HepG2 (cell line): ENCODE data around the gene STAT4. TPM values are rescaled to one million over a fixed set of nuclear protein-coding genes. Genes with fewer than 3 reads are reported as not detected.

Experiments
- ATAC-seq: fragments of 200-7000 bp; cut with Tn5 transposase; 3 replicates; pipeline ENCODE4 v1.9.1; 2020; ENCODE audit warnings: mild to moderate bottlenecking, moderate library complexity
- BruUV-seq: library from RNA; stranded (reverse); fragments of 400-500 nt; replicated peaks from 2 replicates; lab custom pipeline; 2021; lab: Mats Ljungman, UMichigan
- CTCF ChIA-PET: fragments of 300-600 bp; formaldehyde crosslinking; extraction: SDS; loops from one replicate; lab custom pipeline; 2021; ENCODE audit warnings: low total read pairs, inconsistent platforms, low intra/inter-chr PET ratio; lab: Yijun Ruan, JAX
- POLR2A ChIA-PET: fragments of 350-600 bp; sonication (Branson Sonifier 250); formaldehyde crosslinking; loops from one replicate; lab custom pipeline; 2020; ENCODE audit warnings: antibody characterized with exemption, inconsistent platforms; lab: Yijun Ruan, JAX
- DNase-seq: peaks from one replicate; pipeline ENCODE4 v3.0.0-alpha.2; 2015; ENCODE audit warnings: low spot score
- FAIRE-seq: peaks from 3 replicates; lab custom pipeline; 2011; peaks lifted over from hg19 to GRCh38; lab: Jason Lieb, UNC
- H2AFZ ChIP-seq: one replicate; pipeline ENCODE4 v1.6.1; 2011; ENCODE audit warnings: low read length, inconsistent platforms
- H3K27ac ChIP-seq: fragments of 300-600 bp; 3 replicates; pipeline ENCODE4 v1.8.0; 2011; ENCODE audit warnings: mixed run types, mild to moderate bottlenecking, mixed read lengths, low read length, inconsistent platforms; ENCODE audit not compliant: insufficient read depth; ENCODE audit errors: extremely low read length
- H3K27me3 ChIP-seq, 2 experiments: fragments of 200-600 bp in 1 of 2; 2 replicates in 1 of 2; 3 replicates in 1 of 2; pipeline versions ENCODE4 v1.6.0 to v1.8.0; 2011; ENCODE audit warnings: low read length in 2 of 2, mild to moderate bottlenecking in 2 of 2, moderate library complexity in 2 of 2, inconsistent platforms in 1 of 2; ENCODE audit not compliant: insufficient read depth in 2 of 2, control insufficient read depth in 1 of 2
- H3K36me3 ChIP-seq, 2 experiments: fragments of 200-600 bp in 1 of 2; replicated peaks in 1 of 2; 2 replicates in 1 of 2; 3 replicates in 1 of 2; pipeline versions ENCODE4 v1.5.1 to v1.8.0; 2011; ENCODE audit warnings: low read length in 2 of 2, inconsistent platforms in 1 of 2; ENCODE audit not compliant: insufficient read depth in 2 of 2, control insufficient read depth in 1 of 2
- H3K4me1 ChIP-seq: 2 replicates; pipeline ENCODE4 v1.5.1; 2012; ENCODE audit warnings: low read length, inconsistent platforms; ENCODE audit not compliant: insufficient read depth
- H3K4me2 ChIP-seq: 2 replicates; pipeline ENCODE4 v1.6.0; 2011; ENCODE audit warnings: low read depth, low read length, inconsistent platforms
- H3K4me3 ChIP-seq, 3 experiments: fragments of 200-600 bp in 1 of 3; sonication (generic), shearing (Covaris generic) in 1 of 3; replicated peaks in 1 of 3; 2 replicates each; pipeline ENCODE4 v1.5.1; 2011 to 2016; ENCODE audit warnings: low read length in 3 of 3, inconsistent platforms in 2 of 3, low read depth in 2 of 3, mild to moderate bottlenecking in 2 of 3, control low read depth in 1 of 3, mixed read lengths in 1 of 3; ENCODE audit not compliant: insufficient read depth in 1 of 3
- H3K79me2 ChIP-seq: one replicate; pipeline ENCODE4 v1.6.1; 2011; ENCODE audit warnings: low read length, inconsistent platforms; ENCODE audit not compliant: insufficient read depth
- H3K9ac ChIP-seq: 2 replicates; pipeline ENCODE4 v1.6.0; 2011; ENCODE audit warnings: mild to moderate bottlenecking, low read depth, low read length, inconsistent platforms; ENCODE audit not compliant: insufficient read depth
- H3K9me3 ChIP-seq: 2 replicates; pipeline ENCODE4 v1.5.1; 2012; ENCODE audit warnings: mild to moderate bottlenecking, low read length
- H4K20me1 ChIP-seq: 2 replicates; pipeline ENCODE4 v1.6.0; 2011; ENCODE audit warnings: inconsistent platforms, mild to moderate bottlenecking, low read length, moderate library complexity; ENCODE audit not compliant: insufficient read depth
- DMAP1 ChIP-seq: IDR thresholded peaks from 2 replicates; pipeline ENCODE4 v1.6.1; 2016
- MLX ChIP-seq: IDR thresholded peaks from 2 replicates; pipeline ENCODE4 v1.6.1; 2016
- MTF1 ChIP-seq: sonication (generic); formaldehyde crosslinking; IDR thresholded peaks from 2 replicates; pipeline ENCODE4 v1.5.0; 2020; ENCODE audit warnings: missing genetic modification reagents
- NCOA1 ChIP-seq: sonication (generic); formaldehyde crosslinking; IDR thresholded peaks from 2 replicates; pipeline ENCODE4 v1.9.0; 2021; ENCODE audit warnings: missing genetic modification reagents
- RBFOX2 ChIP-seq: fragments of 200-400 bp; formaldehyde crosslinking; IDR thresholded peaks from 2 replicates; pipeline ENCODE4 v1.6.1; 2017; ENCODE audit warnings: low read depth, mild to moderate bottlenecking, low read length
- SKI ChIP-seq: fragments of 450-650 bp; IDR thresholded peaks from one replicate; pipeline ENCODE4 v1.6.1; 2018; ENCODE audit warnings: mild to moderate bottlenecking; ENCODE audit not compliant: partially characterized antibody
- TP53 ChIP-seq: sonication (generic); formaldehyde crosslinking; conservative IDR thresholded peaks from 2 replicates; pipeline ENCODE4 v1.4.0; 2020; ENCODE audit warnings: missing genetic modification reagents
- ZNF30 ChIP-seq: sonication (generic); formaldehyde crosslinking; IDR thresholded peaks from 2 replicates; pipeline ENCODE4 v1.5.0; 2020; ENCODE audit warnings: mild to moderate bottlenecking, missing genetic modification reagents
- ZNF790 ChIP-seq: sonication (generic); formaldehyde crosslinking; IDR thresholded peaks from 2 replicates; pipeline ENCODE4 v1.8.0; 2022; ENCODE audit warnings: missing genetic modification reagents, mild to moderate bottlenecking, borderline replicate concordance
- WGBS: methylation state at CpG from one replicate; pipeline ENCODE4 v1.1.6; 2017; ENCODE audit warnings: low lambda C conversion rate; 5-methylcytosine and 5-hydroxymethylcytosine counted together
- in situ Hi-C: cut with HindIII; loops from 2 replicates; pipeline ENCODE4 v1.10.0; 2017; ENCODE audit warnings: low pct_unique_long_range_greater_than_20kb; ENCODE audit not compliant: extremely low pct_ligation_motif_present
- intact Hi-C: fragments of 100-400 bp; cut with micrococcal nuclease; formaldehyde crosslinking; loops from one replicate; pipeline ENCODE4 v1.10.0; 2022; ENCODE audit not compliant: unreplicated experiment
- polyA plus RNA-seq, 8 experiments: library from polyadenylated mRNA; depleted of rRNA in 3 of 8; stranded (reverse) in 7 of 8; unstranded in 1 of 8; fragments of >200 nt; fragmentation: Illumina TruSeq in 4 of 8; extraction: Trizol in 4 of 8; gene quantifications; 2 replicates each; pipeline versions ENCODE4 v1.2.1 to v1.2.3, GENCODE V29; 2011 to 2016; ENCODE audit warnings: low read depth in 4 of 8, missing spikeins in 1 of 8, mixed read lengths in 1 of 8; ENCODE audit not compliant: insufficient read depth in 1 of 8
- total RNA-seq, 5 experiments: library from RNA; depleted of rRNA; stranded (reverse); fragments of >200 nt; fragmentation: Illumina TruSeq; extraction: Trizol; gene quantifications; 2 replicates each; pipeline ENCODE4 v1.2.3, GENCODE V29; 2016; ENCODE audit warnings: low read depth in 1 of 5
- TF ChIP-seq, protein P1 (sequence below): sonication (generic); formaldehyde crosslinking; IDR thresholded peaks from 2 replicates; pipeline ENCODE4 v1.5.0; 2020; ENCODE audit warnings: mild to moderate bottlenecking, missing genetic modification reagents, borderline replicate concordance
- TF ChIP-seq, protein P2 (sequence below): sonication (generic); formaldehyde crosslinking; conservative IDR thresholded peaks from 2 replicates; pipeline ENCODE4 v1.4.0; 2020; ENCODE audit warnings: missing genetic modification reagents

STAT4 gene
- total and polyA plus RNA-seq, 2 of the 13 experiments (the other 11 are each of a cell fraction or from before 2014, with no cell fraction given) = 0.37 TPM; not detected in 1

GRCh38 chr2:191126386-191127085, 24.3 kb downstream of the STAT4 start:
- Histone ChIP-seq H3K27ac (no peak overlapping the region), H3K4me3 (no peak overlapping the region), H3K36me3 (no peaks in the 10 kb centered on the region), H3K4me1 (no peaks in the 10 kb centered on the region), H4K20me1 (no peaks in the 10 kb centered on the region), H3K4me2 (no peak overlapping the region), H3K9ac (no peak overlapping the region), H3K79me2 (no peaks in the 10 kb centered on the region), H3K27me3 (no peaks in the 10 kb centered on the region), H3K9me3 (no peaks in the 10 kb centered on the region), H2AFZ (no peak overlapping the region)
- CTCF ChIA-PET = no interaction called here
- ATAC-seq (no peak), DNase-seq (no peak), FAIRE-seq (no peak)
- in situ Hi-C loops = no loop called here
- BruUV-seq = no TSS peak
- POLR2A ChIA-PET = no interaction called here
- TF ChIP-seq ZNF790 (no peak), NCOA1 (CRISPR knock-in tag) (no peak), SKI (no peak), RBFOX2 (no peak), MTF1 (CRISPR knock-in tag) (no peak), MLX (CRISPR knock-in tag) (no peak), TP53 (CRISPR knock-in tag) (no peak), DMAP1 (CRISPR knock-in tag) (no peak), ZNF30 (CRISPR knock-in tag) (no peak)
- TF ChIP-seq, protein P1, sequence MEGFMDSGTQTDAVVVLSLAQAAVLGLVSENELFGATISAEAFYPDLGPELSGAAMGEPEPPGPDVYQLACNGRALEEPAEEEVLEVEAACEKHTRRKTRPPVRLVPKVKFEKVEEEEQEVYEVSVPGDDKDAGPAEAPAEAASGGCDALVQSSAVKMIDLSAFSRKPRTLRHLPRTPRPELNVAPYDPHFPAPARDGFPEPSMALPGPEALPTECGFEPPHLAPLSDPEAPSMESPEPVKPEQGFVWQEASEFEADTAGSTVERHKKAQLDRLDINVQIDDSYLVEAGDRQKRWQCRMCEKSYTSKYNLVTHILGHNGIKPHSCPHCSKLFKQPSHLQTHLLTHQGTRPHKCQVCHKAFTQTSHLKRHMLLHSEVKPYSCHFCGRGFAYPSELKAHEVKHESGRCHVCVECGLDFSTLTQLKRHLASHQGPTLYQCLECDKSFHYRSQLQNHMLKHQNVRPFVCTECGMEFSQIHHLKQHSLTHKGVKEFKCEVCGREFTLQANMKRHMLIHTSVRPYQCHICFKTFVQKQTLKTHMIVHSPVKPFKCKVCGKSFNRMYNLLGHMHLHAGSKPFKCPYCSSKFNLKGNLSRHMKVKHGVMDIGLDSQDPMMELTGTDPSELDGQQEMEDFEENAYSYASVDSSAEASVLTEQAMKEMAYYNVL (CRISPR knock-in tag) = no peak
- TF ChIP-seq, protein P2, sequence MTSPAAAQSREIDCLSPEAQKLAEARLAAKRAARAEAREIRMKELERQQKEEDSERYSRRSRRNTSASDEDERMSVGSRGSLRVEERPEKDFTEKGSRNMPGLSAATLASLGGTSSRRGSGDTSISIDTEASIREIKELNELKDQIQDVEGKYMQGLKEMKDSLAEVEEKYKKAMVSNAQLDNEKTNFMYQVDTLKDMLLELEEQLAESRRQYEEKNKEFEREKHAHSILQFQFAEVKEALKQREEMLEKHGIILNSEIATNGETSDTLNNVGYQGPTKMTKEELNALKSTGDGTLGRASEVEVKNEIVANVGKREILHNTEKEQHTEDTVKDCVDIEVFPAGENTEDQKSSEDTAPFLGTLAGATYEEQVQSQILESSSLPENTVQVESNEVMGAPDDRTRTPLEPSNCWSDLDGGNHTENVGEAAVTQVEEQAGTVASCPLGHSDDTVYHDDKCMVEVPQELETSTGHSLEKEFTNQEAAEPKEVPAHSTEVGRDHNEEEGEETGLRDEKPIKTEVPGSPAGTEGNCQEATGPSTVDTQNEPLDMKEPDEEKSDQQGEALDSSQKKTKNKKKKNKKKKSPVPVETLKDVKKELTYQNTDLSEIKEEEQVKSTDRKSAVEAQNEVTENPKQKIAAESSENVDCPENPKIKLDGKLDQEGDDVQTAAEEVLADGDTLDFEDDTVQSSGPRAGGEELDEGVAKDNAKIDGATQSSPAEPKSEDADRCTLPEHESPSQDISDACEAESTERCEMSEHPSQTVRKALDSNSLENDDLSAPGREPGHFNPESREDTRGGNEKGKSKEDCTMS = no peak
- under 1% methylated on average over 4 of the region's 4 CpGs for WGBS
- intact Hi-C loops = no loop called here
